Medulla oblongata (tissue), 1 donor: ENCODE measurements around the gene SHC2.
"Not testable (repeated sequence)": the region's sequence is repeated elsewhere in the genome, so short reads cannot be mapped to it uniquely, and the experiment has no call there.

Experiments
- DNase-seq: peaks from one replicate; pipeline ENCODE4 v3.0.0-alpha.2; 2015; ENCODE audit errors: extremely low spot score

Gene SHC2

DNA sequence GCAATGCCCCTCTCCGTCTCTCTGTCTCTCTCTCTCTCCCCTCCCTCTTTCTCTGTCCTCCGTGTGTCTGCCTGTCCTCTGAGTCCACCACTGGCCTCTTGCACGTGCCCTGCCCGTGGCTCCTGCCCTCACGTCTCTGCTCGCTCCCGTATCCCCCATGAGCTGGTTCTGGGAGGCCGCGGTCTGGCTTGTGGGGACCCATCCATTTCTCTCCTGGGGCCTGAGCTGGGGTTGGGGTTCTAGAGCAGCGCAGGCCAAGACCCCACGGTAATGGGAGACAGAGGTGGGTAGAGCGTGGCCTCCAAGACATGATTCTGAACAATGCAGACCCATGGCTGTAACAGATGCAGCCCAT is 70.9 kb downstream of the SHC2 start:
- no peak for DNase-seq

DNA sequence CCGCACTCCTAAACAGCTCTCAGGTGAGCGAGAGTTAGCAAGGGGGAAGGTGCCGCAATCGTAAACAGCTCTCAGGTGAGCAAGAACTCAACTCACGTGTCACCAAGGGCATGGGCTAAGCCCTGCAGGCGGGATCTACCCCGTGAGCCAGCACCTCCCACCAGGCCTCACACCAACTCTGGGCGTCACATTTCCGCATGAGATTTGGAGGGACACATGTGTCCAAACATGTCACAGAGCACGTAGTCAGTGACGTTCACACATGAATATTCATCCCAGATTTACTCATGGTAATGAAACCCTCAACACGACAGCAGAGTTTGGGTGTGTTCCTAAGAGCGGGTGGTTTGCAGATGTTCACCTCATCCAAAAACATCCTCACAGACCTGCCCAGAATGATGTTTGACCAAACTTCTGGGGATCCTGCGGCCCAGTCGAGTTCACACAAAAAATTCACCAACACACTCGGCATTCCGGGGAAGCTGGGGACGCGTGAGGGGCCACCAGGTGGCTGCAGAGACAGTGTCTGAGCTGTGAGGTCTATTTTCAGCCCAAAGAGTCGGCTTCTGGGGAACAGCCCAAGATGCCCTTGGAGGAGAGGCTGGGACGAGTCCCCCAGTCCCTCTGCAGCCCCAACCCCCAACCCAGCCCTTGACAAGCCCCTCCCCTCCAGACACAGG is 71.4 kb downstream of the SHC2 start:
- DNase-seq, result no peak

GRCh38 chr19:388691-389090 is 72.1 kb downstream of the SHC2 start:
- no peak for DNase-seq

DNA sequence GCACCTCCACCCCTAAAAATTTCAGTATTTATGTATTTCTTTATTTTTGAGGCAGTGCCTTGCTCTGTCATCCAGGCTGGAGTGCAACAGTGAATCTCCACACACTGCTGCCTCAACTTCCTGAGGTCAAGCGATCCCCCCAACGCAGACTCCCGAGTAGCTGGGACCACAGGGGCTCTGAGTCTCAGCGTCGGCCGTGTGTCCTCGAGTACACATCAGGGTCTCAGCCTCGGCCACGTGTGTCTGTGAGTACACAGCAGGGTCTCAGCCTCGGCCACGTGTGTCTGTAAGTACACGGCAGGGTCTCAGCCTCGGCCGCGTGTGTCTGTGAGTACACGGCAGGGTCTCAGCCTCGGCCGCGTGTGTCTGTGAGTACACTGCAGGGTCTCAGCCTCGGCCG is 73.1 kb downstream of the SHC2 start:
- no peak for DNase-seq

- not testable (repeated sequence) for DNase-seq
Observed at GRCh38 chr19:386632-387301, 74.1 kb downstream of the SHC2 start.

DNA sequence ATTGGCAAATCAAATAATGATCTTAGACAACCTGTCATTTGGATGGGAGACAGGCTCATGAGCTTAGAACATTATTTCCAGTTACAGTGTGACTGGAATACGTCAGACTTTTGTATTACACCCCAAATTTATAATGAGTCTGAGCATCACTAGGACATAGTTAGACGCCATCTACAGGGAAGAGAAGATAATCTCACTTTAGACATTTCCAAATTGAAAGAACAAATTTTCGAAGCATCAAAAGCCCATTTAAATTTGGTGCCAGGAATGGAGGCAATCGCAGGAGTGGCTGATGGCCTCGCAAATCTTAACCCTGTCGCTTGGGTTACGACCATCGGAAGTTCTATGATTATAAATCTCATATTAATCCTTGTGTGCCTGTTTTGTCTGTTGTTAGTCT is 74.6 kb downstream of the SHC2 start:
- not testable (repeated sequence) for DNase-seq

DNA sequence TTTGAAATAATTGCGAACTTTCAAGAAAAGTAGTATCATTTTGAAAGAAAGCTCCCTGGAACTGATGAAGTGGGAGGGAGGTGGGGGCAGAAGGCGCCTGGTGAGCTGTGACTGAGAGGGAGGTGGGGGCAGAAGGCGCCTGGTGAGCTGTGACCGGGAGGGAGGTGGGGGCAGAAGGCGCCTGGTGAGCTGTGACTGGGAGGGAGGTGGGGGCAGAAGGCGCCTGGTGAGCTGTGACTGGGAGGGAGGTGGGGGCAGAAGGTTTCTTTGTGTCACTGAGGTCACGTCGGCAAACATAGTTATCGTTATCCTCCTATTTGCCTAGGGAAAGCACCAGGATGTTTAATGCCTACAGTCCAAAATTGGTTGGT is 76.0 kb downstream of the SHC2 start:
- no peak for DNase-seq

- peak; percentile 8 for DNase-seq
Observed at GRCh38 chr19:383922-384798, 76.7 kb downstream of the SHC2 start.

GRCh38 chr19:383040-383439 is 77.8 kb downstream of the SHC2 start:
- DNase-seq, result no peak

- not testable (repeated sequence) for DNase-seq
Observed at GRCh38 chr19:382578-382977, 78.3 kb downstream of the SHC2 start.

GRCh38 chr19:381901-382300 is 78.9 kb downstream of the SHC2 start:
- not testable (repeated sequence) for DNase-seq

DNA sequence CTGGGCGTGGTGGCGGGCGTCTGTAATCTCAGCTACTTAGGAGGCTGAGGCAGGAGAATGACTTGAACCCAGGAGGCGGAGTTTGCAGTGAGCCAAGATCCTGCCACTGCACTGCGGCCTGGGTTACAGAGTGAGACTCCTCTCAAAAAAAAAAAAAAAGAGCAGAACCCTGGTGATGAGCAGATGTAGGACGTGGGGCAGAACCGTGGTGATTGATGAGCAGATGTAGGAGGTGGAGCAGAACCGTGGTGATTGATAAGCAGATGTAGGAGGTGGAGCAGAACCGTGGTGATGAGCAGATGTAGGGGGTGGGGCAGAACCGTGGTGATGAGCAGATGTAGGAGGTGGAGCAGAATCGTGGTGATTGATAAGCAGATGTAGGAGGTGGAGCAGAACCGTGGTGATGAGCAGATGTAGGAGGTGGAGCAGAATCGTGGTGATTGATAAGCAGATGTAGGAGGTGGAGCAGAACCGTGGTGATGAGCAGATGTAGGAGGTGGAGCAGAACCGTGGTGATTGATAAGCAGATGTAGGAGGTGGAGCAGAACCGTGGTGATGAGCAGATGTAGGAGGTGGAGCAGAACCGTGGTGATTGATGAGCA is 80.1 kb downstream of the SHC2 start:
- DNase-seq, result not testable (repeated sequence)

- DNase-seq, result no peak
Observed at GRCh38 chr19:379796-380195, 81.0 kb downstream of the SHC2 start.

GRCh38 chr19:378706-379105 is 82.1 kb downstream of the SHC2 start:
- no peak for DNase-seq

DNA sequence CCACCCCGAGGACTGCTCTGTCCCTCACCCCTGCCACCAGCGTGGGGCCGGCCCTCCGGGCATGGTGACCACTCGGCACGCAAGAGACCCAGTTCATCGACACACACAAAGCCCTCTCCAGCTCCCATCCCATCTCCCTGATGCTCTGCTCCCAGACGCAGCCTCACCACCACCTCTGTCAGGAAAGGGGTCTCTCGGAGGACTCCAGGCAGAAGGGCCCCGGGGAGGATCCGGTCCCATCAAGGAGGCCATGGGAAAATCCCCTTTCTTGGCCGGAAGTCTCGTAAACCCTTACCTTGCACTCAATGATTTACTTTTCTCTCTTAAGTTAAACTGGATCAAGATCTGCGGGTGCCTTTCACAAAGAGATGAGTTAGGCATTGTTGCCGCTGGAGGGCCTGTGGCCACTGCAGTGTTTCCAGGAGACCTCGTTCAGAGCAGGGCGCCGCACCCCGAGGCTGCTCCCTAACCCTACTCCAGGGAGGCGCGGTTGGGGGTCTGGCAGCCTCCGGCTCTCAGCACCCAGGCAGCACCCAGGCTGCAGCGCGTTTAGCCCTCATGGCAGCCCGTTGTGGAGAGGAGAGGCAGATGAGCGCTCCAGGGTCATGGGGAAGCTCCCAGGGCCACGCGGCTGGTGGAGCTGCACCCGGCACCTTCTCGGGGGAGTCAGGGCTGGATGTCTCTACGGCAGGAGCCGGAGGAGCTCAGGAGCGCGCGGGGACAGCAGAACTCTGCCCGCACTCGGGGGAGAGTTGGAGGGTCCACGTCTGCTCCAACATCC is 82.8 kb downstream of the SHC2 start:
- no peak for DNase-seq

DNA sequence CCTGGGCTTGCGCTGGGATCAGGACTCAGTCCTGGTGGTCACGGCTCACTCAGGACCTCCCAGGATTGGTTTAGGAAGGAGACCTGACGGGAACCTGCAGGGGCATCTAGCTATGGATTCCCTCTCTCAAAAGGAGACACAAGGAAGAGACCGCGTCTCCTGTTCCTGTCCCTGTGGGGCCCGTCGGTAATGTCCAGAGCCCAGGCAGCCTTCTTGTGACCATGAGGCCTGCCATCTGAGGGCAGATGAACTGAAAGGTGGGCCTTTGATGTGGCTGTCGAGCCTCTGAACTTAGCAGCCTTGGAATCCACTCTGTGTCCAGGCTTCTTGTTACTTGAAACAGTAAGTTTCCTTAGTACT is 84.7 kb downstream of the SHC2 start:
- DNase-seq, result no peak

DNA sequence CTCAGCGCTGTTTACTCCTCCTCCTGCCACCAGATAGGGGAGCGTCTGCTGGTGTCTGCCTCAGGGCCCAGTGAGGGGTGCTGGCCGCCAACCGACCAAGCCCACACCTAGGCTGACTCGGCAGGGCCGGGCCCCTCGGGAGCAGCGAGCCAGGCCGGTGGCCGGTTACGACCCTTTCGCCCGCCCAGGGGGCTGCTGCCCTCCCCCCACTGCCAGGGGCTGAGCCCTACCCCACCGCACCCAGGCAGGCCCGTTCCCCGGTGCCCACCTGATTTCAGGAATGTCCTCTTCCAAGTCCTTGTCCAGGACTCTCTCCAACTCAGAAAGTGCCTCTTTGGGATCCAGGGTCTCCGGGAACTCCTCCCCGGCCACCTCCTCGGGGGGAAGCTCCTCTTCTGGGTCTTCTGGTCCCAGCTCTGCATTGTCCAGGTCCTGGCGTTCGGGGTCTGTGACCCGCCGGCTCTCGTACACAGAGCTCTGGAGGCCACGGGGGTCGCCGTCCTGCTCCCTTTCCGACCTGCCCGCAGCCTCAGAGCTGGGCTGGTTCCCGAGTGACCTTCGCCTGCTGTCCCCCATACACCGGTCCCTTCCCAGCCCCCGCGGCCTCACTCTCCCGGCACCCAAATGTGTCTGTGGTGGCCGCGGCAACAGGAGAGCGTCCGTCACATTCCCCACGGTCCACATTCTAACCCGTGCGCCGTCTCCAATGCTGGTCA is 85.3 kb downstream of the SHC2 start:
- DNase-seq, result no peak

GRCh38 chr19:374886-375235 is 86.0 kb downstream of the SHC2 start:
- no peak for DNase-seq

- no peak for DNase-seq
Observed at GRCh38 chr19:374183-374885, 86.5 kb downstream of the SHC2 start.

DNA sequence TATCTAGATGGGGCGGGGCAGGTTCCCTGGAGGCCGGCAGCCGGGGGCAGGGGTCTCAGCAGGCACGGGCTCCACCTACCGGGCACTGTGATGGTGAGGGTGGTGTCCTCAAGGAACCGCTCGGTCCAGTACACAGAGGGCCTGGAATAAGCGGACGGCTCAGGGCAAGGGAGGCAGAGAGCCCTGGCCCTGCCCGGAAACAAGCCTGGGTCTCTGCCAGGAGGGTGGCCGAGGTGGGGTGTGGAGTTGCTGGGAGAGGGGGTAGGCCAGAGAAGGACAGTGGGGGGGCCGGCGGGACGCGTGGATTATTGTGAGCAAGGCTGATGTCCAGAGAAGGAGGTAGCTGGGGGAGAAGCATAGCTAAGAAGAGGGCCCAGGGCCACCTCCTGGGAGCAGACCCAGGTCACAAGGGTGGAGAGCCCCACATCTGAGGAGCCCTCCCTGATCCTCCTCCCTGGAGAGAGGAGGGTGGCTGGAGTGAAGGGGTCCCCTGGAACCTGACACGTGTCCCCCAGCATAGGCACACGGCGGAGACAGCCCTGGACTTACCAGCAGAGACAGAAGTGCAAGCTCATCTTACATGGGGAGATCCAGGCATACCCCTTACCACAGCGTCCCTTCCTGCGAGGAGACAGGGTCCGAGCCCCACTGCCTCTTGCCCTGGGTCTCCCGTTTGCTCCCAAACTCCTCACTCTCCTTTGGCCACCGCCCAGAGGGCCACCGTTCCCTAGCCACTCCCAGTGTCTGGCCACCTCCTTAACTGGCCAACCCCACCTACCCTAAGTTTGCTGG is 87.2 kb downstream of the SHC2 start:
- no peak for DNase-seq
